GM19328 (cell line): Measurements from ENCODE around the gene FILIP1.

Experiments used
- ATAC-seq: cut with Tn5 transposase; IDR thresholded peaks from one replicate; pipeline ENCODE4 v1.9.1; 2021; ENCODE audit warnings: mild to moderate bottlenecking, moderate library complexity; ENCODE audit not compliant: unreplicated experiment

The FILIP1 gene

DNA sequence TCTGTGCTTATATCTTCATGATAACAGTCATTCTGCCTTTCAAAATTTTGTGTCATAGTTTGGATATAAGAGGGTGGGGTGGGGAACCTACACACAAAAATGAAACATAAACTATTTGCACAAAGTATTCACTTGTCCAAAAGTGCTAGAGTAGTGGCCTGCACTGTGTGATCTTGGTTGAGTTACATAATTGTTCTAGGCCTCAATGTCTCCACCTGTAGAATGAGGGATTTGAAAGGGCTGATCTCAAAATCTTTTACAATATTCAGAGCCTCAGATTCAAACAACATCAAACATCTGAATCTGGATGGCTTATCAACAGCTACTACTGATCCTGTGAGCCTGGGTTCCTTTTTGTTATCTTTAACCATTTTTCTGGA, 144.7 kb downstream of the FILIP1 start:
- ATAC-seq: no peak

DNA sequence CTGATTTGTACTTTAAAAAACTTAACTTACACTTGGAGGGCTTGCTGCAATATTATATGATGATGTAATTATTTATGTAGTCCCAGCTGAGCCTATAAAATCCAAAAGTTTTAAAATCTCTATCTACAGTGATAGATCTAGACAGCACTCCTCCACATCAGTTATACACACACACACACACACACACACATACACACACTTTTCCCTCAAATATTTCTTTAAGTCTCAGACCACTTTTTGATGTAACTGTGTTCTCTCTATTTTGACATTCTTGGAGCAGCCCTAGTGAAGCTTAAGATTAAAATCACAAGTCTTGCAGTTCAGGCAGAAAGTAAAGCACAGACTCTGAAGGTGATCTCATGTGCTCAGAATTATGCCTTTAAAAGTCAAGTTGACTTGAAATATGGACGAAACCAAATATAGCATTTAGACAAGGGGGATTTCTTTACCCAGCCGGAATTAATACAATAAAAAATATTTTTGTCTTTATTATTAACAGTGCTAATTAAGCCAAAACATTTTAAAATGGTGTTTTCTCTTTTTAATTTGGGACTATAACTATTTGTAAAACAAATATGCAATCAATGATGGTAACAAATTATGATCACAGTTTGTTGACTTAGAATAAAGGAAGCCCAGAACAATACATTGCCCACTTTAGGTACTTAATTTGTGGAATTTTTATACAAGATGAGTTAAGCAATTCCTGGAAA, 145.5 kb downstream of the FILIP1 start:
- no peak for ATAC-seq

DNA sequence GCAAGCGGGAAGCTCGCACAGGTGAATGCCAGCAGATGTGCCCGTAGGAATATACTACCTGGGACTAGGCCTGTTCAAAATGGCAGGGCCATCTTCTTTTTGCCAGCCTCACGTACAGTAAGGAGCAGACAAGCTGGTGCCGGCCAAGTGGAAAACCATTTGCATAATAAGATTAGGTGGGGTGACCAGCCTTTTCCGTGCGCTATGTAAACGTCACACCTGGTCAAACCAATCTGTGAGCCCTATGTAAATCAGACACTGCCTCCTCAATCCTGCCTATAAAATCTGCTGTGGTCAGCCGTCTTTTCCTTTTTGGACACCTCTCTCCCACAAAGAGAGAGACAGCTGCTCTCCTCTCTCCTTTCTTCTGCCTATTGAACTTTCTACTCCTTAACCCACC, 148.2 kb downstream of the FILIP1 start:
- ATAC-seq: no peak

DNA sequence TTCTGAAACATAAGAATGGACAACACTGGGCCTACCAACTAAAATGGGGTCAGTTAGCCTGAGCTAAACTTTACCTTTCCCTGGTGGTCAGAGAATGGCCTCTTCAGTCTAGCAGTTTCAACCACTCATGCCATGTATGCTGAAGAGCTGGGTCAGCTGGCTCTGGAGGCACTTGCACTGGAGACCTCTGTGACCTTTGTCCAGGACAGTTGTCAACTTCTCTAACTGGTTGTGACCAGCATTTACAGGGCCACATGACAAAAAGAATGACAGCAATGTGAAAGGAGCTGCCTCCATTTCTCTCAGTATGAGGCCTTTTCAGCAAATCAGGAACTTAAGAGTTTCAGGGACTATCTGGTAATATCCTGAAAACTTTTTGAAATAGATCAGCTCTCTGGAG, 149.1 kb downstream of the FILIP1 start:
- ATAC-seq: no peak

DNA sequence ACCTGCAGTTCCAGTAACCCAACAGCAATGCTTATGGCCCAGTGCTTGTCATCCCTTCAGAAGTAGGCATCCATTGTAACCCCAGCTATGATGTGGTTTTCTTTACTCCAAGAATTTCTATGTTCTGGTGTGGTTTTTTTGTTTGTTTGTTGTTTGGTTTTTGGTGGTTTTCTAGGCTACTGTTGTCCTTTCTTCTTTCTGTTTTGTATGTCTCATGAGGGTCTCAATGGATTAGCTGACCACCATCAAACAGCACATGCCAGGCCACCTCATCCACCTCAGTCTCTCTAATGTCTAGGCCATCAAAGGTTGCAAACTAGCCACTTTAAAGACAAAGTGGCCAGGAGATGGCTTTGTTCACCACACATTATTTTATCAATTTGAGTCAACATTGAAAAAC, 149.6 kb downstream of the FILIP1 start:
- ATAC-seq: no peak

DNA sequence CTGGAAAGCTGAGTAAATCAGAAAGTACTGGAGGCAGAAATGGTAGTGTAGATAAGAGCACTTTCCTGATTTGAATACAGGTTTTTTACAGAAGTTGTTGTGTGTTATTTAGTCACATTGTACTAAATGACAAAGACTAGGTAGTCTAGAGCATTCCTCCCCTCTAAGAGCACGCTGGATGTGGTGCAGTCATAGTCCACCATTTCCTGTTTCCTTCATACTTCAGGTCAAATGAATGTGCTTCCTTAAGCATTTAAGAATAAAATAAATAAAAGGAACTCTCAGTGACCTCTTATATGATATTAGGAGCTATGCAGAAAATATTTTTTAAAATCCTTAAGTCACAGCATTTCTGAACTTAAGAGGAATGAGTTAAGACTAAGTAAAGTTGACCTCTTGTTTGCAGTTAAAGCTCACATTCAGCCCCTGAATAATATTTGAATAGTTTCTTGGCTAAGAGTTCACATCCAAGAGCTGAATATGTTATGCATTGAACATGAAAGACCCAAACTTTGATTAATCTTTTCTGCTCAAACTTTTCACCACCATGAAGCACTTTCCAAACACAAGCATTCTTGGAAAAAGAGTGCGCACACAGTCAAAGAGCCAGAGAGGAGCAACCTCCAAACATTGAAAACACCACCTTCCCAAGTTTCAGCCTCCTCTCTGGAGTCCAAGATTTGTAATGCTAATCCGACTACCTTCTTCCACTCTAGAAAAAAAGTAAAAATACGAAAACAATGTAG, 155.6 kb downstream of the FILIP1 start:
- no peak for ATAC-seq

DNA sequence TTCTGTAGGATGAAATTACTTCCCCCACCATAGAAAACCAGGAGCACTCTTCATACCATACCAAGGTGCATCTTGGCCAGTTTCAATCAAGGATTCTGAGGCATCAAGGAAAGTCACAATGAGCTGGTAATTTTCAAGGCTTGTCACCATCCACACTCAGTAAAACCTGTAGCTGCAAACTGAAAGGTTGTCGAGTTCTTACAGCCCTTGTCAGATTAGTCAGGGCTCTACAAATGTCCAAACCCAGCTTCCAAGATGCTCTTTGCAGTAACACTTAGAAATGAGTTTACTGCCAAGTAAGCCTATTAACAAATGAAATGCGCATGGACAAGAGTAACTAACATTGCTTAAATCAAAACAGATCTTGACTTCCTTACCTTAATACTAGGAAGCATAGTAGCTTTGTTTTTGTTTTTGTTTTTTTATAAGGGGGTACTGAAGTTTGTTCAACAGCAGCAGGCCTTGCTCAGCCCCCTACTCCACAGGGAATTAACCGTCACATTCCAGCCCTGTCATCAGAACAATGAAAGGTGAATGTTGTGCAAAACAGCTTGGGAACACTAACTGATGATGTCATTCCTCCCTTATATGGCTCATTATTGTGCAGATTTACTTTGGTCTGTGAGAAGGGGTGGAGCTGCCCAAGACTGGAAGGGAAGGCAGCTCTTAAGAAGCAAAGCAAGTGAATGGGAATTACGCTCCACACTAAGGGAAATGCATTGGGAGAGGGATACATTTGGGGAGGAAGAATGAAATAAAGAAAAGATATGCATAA, 159.1 kb downstream of the FILIP1 start:
- no peak for ATAC-seq

DNA sequence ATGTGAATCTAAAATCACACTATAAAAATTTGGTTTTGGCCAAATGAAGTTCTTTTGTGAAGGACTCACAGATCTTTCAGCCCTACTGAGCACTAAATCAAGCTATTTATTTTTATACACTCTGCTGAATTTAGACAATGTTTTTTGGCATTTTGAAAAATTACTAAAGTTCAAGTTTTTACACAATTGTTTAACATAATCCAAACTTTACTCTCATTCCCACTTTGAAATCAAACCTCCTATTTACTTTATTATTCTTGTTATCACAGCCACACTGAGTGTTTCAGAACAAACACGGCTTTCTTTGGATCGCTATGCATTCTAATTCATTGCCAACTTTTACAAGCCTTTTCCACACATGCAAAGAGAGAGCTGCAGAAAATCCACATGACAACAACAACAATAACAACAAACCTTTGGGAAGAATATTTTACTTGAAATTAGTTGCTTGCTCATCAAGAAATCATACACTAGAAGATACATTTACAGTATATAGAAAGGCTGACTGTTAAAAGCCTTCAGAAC, 159.9 kb downstream of the FILIP1 start:
- no peak for ATAC-seq

DNA sequence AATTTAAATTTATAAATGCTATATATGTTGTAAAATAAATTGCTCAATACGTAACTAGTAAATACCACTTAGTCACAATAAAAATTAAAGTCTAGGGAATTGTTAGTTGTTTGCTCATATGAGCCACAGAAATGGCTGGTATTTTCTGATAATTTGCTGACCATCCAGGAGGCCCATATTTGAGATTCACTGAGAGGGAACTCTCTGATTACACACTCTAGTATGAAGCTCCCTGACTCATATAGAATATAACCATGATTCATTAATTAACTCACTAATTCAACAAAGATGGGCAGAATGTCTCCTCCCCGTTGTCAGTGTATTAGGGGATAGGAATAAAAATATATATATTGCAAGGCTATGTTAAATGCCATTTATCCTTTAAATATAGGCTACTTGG, 162.4 kb downstream of the FILIP1 start:
- no peak for ATAC-seq

DNA sequence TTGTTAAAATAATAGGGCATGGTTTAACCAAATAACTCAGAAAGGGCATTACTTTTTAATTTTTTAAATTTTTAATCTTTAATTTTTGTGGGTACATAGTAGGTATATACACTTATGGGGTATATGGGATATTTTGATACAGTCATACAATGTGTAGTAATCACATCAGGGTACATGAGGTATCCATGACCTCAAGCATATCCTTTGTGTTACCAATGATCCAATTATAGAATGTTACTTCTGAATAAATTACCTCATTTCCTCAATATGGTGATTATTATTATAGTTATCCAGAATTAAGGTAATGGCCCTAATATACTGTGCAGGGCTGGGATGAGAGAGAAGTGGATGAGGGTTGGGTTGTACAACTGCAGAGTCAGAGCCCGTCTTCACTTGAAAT, 163.9 kb downstream of the FILIP1 start:
- ATAC-seq: no peak

DNA sequence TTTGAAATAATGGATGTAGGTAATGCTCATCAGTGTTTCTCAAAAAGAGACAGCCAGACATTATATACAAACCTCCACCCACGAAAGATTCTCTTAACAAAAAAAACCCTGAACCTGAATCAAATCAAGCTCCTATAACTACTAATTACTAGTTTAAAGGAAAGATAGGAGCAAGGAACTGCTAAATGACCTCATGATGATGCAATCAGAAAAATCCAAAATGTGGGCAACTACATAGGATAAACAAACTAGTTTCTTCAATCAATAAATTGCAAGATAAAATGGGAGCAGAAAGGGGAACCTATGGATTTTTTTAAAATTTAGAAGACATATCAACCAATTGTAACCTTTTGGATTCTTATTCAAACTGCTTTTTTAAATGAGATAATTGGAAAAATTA, 165.8 kb downstream of the FILIP1 start:
- ATAC-seq: no peak

DNA sequence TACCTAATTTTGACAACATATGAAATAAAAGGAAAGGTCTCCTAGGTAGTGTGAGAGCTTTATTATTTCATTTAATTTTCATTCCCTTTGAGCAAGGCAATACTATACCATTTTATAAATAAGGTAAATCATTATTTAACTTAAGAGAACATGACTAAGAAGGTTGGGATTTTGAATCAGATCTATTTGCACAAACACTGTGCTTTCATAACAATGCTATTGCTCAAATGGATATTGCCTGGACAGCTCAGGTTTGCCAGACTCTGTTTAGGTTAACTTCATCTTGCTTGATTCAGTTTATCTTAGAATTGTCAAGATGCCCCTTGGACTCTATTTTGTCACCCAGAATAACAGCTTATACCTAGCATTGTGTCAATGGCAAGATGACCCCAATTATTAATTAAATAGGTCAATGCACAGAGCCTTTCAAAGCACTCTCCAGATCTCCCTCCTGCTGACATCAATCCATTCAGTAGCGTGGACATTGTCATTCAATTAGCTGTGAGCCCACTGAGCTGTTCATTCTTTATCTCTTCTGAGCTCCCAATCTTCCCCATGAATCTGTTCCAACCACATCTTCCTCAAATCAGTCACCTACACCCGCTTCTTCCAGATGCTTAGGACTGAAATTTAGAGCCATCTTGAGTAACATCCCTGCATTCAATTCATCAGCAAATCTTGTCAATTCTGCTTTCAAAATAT, 166.9 kb downstream of the FILIP1 start:
- no peak for ATAC-seq

DNA sequence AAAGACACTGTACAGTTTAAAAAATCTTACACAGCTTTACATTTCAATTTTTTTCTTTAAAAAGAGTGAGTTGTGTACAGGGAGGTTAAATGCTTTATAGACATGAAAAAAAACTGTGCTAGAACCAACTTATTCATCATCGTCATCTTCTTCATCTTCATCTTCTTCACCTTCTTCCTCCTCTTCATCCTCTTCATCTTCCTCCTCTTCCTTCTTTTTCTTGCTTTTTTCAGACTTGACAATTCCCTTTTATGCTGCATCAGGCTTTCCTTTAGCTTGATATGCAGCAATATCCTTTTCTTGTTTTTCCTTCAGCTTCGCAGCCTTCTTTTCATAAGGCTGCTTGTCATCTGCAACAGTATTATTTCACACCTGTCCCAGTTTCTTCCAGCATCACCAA, 174.7 kb downstream of the FILIP1 start:
- no peak for ATAC-seq

DNA sequence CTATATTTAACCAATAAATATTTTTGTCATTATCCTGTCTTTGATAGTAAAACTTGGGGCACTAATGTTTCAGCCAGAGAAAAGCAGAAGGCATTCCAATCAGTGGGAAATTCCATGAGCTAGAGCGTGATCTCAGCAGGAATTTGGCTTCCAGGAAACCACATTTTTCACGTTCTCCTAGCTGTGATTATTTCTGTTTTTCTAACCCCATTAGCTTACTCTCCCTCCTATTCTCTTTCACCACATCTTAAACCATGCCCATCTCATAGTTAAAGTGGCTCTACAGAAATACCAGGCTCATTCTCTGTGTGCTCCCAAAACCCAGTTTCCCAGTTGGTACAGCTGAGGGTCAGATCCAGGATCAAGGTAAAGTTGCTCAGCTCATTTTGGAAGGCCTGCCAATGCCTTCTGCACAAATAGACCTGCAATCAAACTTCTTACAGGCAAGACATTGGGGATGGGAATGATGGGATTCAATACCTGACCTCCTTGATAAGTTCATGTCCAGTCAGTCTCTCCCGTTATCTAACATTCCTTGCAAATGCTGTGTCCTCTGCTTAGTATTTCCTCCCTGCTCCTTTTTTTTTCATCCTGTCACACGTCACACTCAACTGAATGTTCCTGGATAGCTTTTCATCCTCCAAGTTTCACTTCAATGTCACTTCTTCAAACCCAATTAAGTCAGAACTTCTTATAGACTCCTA, 175.9 kb downstream of the FILIP1 start:
- no peak for ATAC-seq

DNA sequence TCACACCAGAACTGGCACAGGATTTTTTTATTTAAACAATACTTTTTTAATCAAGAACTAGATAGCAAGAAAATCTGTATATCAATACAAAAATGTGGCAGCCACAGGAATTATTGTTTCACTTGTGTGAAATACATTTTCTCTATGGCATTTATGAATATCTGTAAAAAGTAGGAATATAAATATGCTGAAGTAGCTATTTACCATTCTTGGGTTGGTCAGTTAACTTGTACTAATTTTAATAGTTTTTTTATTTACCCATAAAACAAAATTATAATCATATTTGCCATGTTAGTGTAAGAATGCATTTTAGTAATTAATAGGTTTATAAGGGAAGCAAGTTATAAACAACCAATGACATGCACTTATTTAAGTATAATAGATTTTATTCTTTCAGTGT, 177.6 kb downstream of the FILIP1 start:
- no peak for ATAC-seq

DNA sequence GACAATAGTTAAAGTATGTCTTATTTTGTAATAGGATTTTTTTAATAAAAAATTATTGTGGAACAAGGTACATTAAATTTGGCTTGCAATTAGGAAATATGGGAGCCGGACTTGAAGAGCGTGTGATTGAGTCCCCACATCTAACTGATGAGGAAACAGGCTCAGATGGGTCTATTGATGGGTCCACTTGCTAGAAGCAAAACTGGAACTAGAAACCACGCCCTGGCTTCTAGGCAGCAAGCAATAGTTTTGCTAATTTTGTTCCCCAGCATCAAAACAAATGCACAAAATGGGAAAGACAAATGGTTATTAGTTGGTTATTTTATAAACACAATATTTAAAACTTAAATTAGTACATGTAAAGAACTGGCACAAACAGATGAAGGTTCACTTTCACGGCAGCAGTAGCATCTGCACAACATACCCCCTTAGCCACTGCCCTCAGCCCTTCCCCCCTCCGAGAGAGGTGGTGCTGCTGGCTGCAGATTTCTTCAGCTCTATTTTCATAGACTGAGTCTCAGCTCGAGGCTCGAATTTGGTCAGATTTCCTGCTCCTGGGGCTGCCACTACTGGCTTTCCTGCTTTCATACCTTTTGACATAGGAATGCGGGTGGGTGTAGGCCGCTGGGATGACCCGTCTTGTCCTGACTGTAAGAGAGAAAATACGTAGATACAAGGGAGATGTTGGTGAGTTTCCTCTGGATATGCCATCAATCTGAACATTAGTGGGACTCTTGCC, 185.2 kb downstream of the FILIP1 start:
- no peak for ATAC-seq

DNA sequence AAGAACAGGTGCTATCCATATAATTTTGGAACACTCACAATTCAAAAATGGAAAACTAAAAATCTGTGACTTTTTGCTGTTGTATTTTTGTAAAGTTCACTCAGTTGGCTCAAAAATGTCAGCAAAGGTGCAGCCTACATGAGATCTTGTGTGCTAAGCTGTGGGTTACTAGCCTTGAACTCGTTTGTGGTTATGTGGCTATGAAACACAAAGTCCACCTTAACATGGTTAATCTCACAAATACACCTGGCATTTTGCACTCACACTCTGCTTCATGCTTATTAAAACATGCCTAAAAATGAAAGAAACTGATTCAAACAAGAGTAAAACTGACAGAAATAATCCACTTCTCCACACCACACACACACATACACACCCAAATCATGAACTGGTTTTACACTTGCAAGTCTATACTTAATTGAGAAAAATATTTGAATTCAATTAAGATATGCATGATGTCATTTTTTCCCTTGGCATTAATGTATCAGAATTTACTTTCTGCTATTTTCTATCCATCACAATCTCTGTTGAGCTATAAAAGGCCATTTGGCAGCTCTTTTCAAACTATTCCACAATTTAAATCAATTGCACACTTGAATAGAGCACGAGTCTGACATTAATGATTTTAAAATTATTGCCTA, 186.1 kb downstream of the FILIP1 start:
- ATAC-seq: no peak

DNA sequence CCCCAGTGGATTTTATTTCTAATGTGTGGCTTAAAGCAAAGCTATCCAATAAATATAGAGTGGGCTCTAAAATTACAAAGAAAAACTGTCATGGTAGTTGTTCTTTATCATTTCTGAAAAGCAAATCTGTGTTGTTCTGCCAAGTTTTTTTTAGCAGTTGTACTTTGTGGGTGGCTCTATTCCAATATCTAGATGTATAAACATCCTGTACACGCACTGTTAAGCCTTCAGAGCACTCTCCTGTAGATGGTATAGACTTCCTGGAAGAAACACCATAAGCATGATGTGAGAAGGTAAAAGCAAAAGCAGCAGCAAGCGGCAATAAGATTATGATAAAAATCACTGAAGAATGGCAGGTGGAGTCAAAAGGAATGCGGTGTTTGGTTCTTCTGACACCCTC, 187.5 kb downstream of the FILIP1 start:
- ATAC-seq: no peak

DNA sequence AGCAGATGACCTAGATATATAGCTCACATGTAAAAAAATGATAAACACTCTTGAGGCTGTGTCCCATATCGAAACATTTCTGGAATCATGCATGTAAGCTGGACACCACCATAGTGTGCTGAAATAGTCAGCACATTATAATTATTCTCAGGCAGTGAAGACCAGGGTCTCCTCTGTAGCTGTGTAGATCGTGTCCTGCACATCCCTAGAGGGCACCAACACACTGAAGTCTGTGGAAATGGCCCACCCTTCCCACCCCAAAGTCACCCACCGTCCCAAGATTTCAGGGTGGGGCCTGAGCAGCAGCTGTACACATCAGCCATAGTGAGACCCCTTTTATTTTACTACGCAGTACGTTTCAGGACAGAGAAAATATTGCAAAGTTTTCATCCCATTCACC, 188.0 kb downstream of the FILIP1 start:
- ATAC-seq: no peak
